Muscle layer of colon (tissue), 2 donors: Measurements from ENCODE around the gene KRT6B.
"Not testable (repeated sequence)": the region's sequence is repeated elsewhere in the genome, so short reads cannot be mapped to it uniquely, and the experiment has no call there.

Experiments used
- H3K27ac ChIP-seq: one replicate; pipeline ENCODE4 v1.7.0; 2013; ENCODE audit warnings: low read depth, mild to moderate bottlenecking, low read length, moderate library complexity
- H3K27me3 ChIP-seq, 2 donors: one replicate each; pipeline ENCODE4 v1.7.0; 2013; ENCODE audit warnings: low read length in 2 of 2, mild to moderate bottlenecking in 2 of 2; ENCODE audit not compliant: insufficient read depth in 2 of 2, control insufficient read depth in 1 of 2
- H3K36me3 ChIP-seq: one replicate; pipeline ENCODE4 v1.7.0; 2013; ENCODE audit warnings: mild to moderate bottlenecking, low read length; ENCODE audit not compliant: insufficient read depth
- H3K4me1 ChIP-seq: one replicate; pipeline ENCODE4 v1.7.0; 2013; ENCODE audit warnings: mild to moderate bottlenecking, low read length; ENCODE audit not compliant: insufficient read depth
- H3K4me3 ChIP-seq, 2 donors: one replicate each; pipeline ENCODE4 v1.7.0; 2013; ENCODE audit warnings: low read length in 2 of 2, low read depth in 1 of 2, mild to moderate bottlenecking in 1 of 2, moderate library complexity in 1 of 2
- H3K9ac ChIP-seq: one replicate; pipeline ENCODE4 v1.7.0; 2013; ENCODE audit warnings: low read length
- H3K9me3 ChIP-seq: one replicate; pipeline ENCODE4 v1.7.0; 2013; ENCODE audit warnings: mild to moderate bottlenecking, low read length
- donor health status: abdominal sarcoma.
- donor health status: Adenocarcinoma of cecum.

KRT6B gene

DNA sequence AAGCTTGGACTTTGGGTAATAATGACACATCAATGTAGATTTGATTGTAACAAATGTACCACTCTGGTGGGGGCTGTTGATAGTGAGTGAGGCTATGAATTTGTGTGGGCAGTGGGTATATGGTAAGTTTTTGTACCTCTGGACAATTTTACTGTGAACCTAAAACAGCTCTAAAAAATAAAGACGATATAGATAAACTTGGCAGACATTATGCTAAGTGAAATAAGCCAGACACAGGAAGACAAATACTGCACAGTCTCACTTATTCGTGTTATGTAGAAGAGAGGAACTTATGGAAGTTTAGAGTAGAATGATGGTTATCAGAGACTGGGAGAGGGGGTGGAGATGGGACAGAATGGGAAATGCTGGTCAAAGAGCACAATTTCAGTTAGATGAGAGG lies 13.0 kb upstream of the KRT6B start:
- Histone ChIP-seq H3K4me3 (no peak overlapping the region), H3K4me1 (peaks cover 5% of the 10 kb centered on the region), H3K27ac (no peak overlapping the region), H3K27me3 (no peaks in the 10 kb centered on the region), H3K9me3 (no peaks in the 10 kb centered on the region), H3K9ac (no peak overlapping the region), H3K36me3 (no peaks in the 10 kb centered on the region)

DNA sequence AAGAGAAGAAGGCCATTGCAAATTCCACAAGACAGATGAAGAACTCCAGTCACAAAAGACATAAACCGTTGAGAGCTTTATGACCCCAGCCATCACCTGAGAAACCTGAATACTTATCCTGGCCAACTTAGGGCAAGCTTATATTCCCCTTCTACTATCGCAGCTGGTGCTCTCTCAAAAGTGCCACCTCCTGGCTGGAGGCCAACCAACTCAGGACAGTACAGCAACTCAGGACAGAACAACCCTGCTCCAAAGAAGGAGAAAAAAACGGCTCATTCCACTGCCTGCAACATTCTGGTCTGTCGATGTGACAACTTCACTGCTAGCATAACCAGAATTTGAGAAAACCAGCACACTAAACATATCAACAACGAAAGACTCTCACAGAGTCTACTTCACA lies 9.7 kb upstream of the KRT6B start:
- Histone ChIP-seq H3K9ac (no peak overlapping the region), H3K36me3 (no peaks in the 10 kb centered on the region), H3K4me3 (no peak overlapping the region), H3K9me3 (no peaks in the 10 kb centered on the region), H3K4me1 (peaks cover 5% of the 10 kb centered on the region), H3K27ac (no peak overlapping the region), H3K27me3 (no peaks in the 10 kb centered on the region)

DNA sequence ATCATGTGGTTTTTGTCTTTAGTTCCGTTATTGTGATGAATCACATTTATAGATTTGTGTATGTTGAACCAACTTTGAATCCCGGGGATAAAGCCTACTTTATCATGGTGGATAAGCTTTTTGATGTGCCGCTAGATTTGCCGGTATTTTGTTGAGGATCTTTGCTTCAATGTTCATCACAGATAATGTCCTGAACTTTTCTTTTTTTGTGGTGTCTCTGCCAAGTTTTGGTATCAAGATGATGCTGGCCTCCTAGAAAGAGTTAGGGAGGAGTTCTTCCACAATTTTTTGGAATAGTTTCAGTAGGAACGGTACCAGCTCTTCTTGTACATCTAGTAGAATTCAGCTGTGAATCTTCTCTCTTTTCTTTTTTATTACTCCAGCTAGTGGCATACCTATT lies 6.9 kb upstream of the KRT6B start:
- no peak overlapping the region for H3K27ac ChIP-seq
- no peak overlapping the region for H3K9ac ChIP-seq
- H3K27me3 ChIP-seq, result no peaks in the 10 kb centered on the region
- H3K9me3 ChIP-seq, result no peaks in the 10 kb centered on the region
- H3K4me3 ChIP-seq, result no peak overlapping the region
- H3K36me3 ChIP-seq, result no peaks in the 10 kb centered on the region
- peaks cover 5% of the 10 kb centered on the region for H3K4me1 ChIP-seq

DNA sequence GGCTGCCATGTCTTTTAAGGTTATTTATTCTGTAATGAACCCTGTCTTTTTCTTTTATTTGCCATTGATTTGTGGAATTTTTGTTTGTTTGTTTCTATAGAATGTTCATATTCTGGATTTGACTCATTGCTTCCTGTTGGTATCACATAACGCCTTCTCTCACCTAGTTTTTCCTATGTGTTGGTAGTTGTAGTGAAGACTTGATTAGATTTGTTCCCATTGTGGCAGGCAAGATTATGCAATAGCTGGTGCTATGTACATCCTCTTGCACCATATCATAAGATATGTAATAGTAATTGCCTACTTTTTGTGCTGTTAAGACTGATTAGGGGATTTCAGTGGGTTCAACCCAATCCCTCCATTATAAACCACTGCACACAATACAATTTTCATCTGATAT lies 3.9 kb upstream of the KRT6B start:
- no peak overlapping the region for H3K4me3 ChIP-seq
- H3K9me3 ChIP-seq, result no peaks in the 10 kb centered on the region
- no peaks in the 10 kb centered on the region for H3K4me1 ChIP-seq

DNA sequence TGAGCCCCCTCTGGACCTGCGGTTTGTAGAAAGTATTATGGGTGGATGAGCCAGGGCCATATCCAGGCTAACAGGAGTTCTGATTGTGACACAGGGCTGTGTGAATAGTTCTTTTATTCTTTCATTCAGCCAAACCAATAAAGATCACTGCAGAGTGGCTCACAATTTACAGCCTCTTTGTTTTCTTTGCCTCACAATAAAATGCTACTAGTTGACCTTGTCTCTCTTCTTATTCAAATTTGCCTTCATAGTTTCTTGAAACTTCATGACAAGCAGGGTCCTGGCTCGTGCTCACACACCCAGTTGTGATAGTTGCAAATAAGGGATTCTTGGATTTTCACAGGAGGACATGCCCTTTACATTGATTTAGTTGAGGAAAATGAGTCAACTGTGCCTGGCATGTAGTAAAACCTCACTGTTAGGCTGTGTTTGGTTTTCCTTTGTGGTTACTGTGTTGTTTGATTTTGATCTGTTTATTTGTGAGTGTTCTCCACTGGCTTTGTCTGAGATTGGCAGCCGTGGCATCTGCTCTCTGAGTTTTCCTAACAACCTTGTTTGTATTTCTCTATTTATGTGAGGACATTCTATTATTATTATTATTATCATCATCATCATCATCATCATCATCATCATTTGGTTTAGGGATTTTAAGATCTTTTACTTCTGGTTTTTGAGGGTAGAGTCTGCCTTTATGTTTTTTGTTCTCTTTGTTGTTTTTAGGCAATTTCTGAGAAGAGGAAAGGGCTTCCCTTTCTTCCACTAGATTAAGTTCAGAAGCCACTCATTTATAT lies 2.7 kb upstream of the KRT6B start:
- H3K9ac ChIP-seq, result no peak overlapping the region
- no peaks in the 10 kb centered on the region for H3K9me3 ChIP-seq
- no peaks in the 10 kb centered on the region for H3K36me3 ChIP-seq
- H3K4me1 ChIP-seq, result no peaks in the 10 kb centered on the region
- H3K27ac ChIP-seq, result no peak overlapping the region
- no peaks in the 10 kb centered on the region for H3K27me3 ChIP-seq
- H3K4me3 ChIP-seq, result no peak overlapping the region

More for the DNA sequence above, 3.9 kb upstream of the KRT6B start:
- Histone ChIP-seq H3K27ac (no peak overlapping the region), H3K9ac (no peak overlapping the region), H3K27me3 (no peaks in the 10 kb centered on the region), H3K36me3 (no peaks in the 10 kb centered on the region)

DNA sequence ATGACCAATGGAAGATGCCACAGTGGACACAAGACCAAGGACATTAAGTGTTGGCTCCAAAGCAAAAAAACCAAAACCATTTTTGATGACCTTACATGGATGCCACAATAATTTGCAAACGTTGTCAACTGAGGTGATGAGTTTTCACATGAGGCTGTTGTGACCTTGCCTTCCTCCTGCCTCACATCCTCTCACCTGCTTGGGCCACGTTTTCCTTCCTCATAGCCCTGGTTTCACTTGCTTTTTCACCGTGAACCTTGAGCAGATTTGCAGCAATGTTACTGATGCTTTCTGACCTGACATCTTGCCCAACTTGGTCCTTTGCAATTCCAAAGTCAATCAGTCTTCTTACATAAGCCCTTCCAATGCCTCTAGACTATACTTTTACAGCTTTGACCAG lies 3.7 kb downstream of the KRT6B start:
- Histone ChIP-seq H3K4me3 (no peak overlapping the region), H3K36me3 (no peaks in the 10 kb centered on the region), H3K27me3 (no peaks in the 10 kb centered on the region), H3K9me3 (no peaks in the 10 kb centered on the region), H3K27ac (no peak overlapping the region), H3K9ac (no peak overlapping the region), H3K4me1 (no peaks in the 10 kb centered on the region)

DNA sequence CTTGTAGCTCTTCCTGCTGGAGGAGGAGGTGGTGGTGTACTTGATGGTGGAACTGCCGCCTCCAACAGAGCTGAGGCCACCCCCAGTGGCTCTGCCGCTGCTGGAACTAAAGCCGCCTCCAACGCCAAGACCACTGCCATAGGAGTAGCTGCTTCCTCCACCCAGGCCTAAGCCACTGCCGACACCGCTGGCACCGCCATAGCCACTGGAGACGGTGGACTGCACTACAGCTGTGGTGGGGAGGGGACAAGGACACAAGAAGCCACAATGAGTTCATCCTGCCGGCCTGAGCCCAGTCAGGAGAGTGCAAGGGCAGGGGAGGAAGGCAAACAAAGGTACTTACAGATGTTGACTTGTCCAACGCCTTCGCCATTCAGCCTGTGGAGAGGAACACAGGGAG lies 4.8 kb downstream of the KRT6B start:
- H3K9me3 ChIP-seq, H3K4me3 ChIP-seq, H3K9ac ChIP-seq, H3K4me1 ChIP-seq, H3K27ac ChIP-seq, H3K36me3 ChIP-seq, H3K27me3 ChIP-seq: not testable (repeated sequence)

GRCh38 chr12:52446367-52447045 lies 5.4 kb downstream of the KRT6B start:
- H3K27me3 ChIP-seq, result no peaks in the 10 kb centered on the region
- H3K4me1 ChIP-seq, result peaks cover 5% of the 10 kb centered on the region
- no peaks in the 10 kb centered on the region for H3K36me3 ChIP-seq
- H3K27ac ChIP-seq, result no peak overlapping the region
- H3K4me3 ChIP-seq, result no peak overlapping the region
- H3K9ac ChIP-seq, result no peak overlapping the region
- no peaks in the 10 kb centered on the region for H3K9me3 ChIP-seq

DNA sequence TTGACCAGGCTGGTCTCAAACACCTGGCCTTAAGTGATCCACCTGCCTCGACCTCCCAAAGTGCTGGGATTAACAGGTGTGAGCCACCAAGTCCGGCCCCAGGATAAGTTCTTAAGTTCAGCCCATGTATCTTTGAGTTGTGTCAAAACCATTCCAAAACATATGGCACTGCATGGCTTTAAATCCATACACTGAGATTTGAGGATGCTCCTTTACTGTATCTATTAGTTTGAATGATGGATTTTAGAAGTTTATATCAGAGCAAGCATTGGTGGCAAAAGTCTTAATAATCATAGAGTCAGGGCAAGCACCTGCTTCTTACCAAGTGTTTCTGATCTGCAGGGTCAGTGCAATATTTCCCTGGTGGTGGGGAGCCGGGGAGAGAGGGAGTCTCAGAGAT lies 6.1 kb downstream of the KRT6B start:
- Histone ChIP-seq H3K27ac (no peak overlapping the region), H3K36me3 (no peaks in the 10 kb centered on the region), H3K4me1 (peaks cover 5% of the 10 kb centered on the region), H3K9ac (no peak overlapping the region), H3K4me3 (no peak overlapping the region), H3K9me3 (no peaks in the 10 kb centered on the region), H3K27me3 (no peaks in the 10 kb centered on the region)

DNA sequence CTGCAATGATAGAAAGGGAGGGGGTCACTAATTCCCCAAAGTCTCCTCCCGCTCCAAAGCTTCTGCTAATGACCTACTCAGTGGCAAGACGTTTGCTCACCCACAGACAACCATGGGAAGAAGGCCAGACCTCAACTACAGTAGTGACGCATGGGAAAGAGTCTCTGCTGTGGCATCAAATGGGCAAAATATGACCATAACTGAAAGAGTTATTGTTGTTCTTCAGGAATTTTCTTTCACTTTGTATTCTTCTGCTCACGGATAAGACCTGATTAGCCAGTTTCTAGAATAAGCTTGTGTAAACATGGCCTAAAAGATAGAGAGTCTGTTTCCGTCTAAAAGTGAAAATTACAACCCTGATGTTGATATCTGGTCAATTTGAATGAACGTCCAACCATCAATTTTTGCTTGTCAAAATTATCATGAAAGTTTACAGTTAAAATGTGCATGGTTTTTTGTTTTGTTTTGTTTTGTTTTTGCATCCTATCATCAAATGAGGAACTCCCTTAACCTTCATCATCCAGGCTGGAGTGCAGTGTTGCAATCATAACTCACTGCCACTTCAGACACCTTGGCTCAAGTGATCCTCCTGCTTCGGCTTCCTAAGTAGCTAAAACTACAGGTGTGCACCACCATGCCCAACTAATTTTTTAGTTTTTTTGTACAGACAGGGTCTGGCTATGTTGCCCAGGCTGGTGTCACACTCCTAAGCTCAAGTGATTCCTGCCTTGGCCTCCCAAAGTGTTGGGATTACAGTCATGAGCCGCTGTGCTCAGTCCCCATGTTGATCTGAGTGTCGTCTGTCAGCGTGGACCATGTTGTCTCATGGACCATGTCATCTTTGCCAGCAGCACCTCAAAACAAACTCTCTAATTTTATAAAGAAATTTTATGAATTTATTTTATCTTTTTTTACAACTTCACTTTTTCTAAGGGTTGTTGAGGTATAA lies 7.0 kb downstream of the KRT6B start:
- no peak overlapping the region for H3K27ac ChIP-seq
- H3K9ac ChIP-seq, result no peak overlapping the region

DNA sequence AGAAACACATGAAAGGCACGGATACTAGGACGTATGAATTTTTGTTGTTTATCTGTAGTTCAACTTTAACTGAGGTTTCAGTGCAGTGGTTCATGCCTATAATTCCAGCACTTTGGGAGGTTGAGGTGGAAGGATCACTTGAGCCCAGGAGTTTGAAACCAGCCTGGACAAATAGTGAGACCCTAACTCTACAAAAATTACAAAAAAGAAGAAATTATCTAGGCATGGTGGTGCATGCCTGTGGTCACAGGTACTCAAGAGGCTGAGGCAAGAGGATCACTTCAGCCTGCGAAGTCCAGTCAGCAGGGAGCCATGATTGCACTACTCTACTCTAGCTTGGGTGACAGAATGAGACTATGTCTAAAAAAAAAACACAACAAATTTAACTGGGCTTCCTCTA lies 8.0 kb downstream of the KRT6B start:
- Histone ChIP-seq H3K4me1 (peaks cover 5% of the 10 kb centered on the region), H3K27ac (no peak overlapping the region), H3K36me3 (no peaks in the 10 kb centered on the region), H3K27me3 (no peaks in the 10 kb centered on the region), H3K9me3 (no peaks in the 10 kb centered on the region), H3K9ac (no peak overlapping the region), H3K4me3 (no peak overlapping the region)

More for the DNA sequence above, 7.0 kb downstream of the KRT6B start:
- no peaks in the 10 kb centered on the region for H3K36me3 ChIP-seq
- no peak overlapping the region for H3K4me3 ChIP-seq
- H3K9me3 ChIP-seq, result no peaks in the 10 kb centered on the region
- peaks cover 5% of the 10 kb centered on the region for H3K4me1 ChIP-seq
- H3K27me3 ChIP-seq, result no peaks in the 10 kb centered on the region
